Ishikawa (cell line): ENCODE measurements around the gene CFAP61.

ENCODE experiments used
- EGR1 ChIP-seq: IDR thresholded peaks from 2 replicates; pipeline ENCODE4 v1.6.1; 2012
- FOXM1 ChIP-seq: IDR thresholded peaks from 2 replicates; pipeline ENCODE4 v1.6.1; 2012; ENCODE audit warnings: low read depth, borderline replicate concordance
- ZBTB7A ChIP-seq: IDR thresholded peaks from 2 replicates; pipeline ENCODE4 v1.6.1; 2012; ENCODE audit warnings: low read depth
- TF ChIP-seq, protein P1 (sequence below): IDR thresholded peaks from 2 replicates; pipeline ENCODE4 v1.6.1; 2012

DNA sequence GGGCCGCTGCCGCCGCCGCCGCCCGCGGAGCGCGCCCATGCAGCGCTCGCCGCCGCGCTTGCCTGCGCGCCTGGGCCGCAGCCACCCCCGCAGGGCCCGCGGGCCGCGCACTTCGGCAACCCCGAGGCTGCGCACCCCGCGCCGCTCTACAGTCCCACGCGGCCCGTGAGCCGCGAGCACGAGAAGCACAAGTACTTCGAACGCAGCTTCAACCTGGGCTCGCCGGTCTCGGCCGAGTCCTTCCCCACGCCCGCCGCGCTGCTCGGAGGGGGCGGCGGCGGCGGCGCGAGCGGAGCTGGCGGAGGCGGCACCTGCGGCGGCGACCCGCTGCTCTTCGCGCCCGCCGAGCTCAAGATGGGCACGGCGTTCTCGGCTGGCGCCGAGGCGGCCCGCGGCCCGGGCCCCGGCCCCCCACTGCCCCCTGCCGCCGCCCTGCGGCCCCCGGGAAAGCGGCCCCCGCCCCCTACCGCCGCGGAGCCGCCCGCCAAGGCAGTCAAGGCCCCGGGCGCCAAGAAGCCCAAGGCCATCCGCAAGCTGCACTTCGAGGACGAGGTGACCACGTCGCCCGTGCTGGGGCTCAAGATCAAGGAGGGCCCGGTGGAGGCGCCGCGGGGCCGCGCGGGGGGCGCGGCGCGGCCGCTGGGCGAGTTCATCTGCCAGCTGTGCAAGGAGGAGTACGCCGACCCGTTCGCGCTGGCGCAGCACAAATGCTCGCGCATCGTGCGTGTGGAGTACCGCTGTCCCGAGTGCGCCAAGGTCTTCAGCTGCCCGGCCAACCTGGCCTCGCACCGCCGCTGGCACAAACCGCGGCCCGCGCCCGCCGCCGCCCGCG lies 316.3 kb downstream of the CFAP61 start:
- TF ChIP-seq EGR1 = no peak
- TF ChIP-seq FOXM1 = no peak
- TF ChIP-seq, protein P1, sequence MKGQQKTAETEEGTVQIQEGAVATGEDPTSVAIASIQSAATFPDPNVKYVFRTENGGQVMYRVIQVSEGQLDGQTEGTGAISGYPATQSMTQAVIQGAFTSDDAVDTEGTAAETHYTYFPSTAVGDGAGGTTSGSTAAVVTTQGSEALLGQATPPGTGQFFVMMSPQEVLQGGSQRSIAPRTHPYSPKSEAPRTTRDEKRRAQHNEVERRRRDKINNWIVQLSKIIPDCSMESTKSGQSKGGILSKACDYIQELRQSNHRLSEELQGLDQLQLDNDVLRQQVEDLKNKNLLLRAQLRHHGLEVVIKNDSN = no peak
- no peak for TF ChIP-seq ZBTB7A
